ENCODE results near the gene TFAP2A. TPM values are rescaled to one million over a fixed set of nuclear protein-coding genes. Genes with fewer than 3 reads are reported as not detected.
A peak's percentile ranks its signal among the peaks of the same experiment; 100 is the strongest.

The TFAP2A gene
- total and polyA plus RNA-seq, 2 donors from 2014 or later, result 10.1 to 16.2 TPM

- H3K27me3 ChIP-seq (ENCODE audit: control insufficient read depth, insufficient read depth, low read length), result peaks cover 73% of the 10 kb centered on the region
- H3K36me3 ChIP-seq (ENCODE audit: control insufficient read depth in 2 of 3, insufficient read depth in 3 of 3, low read length in 3 of 3), result no peaks in the 10 kb centered on the region
- intact Hi-C loops (cut with DNase I), result no loop called here
- peaks cover 0 to 7% (median 4%) of the 10 kb centered on the region in 3 donors for H3K4me1 ChIP-seq (ENCODE audit: control insufficient read depth in 2 of 3, insufficient read depth in 2 of 3, low read depth in 1 of 3, low read length in 3 of 3)
- H3K9ac ChIP-seq (ENCODE audit: low read length in 3 of 3), result no peak overlapping the region
- FAIRE-seq, result no peak
- no peak for TF ChIP-seq CTCF (IDR thresholded peaks at IDR 0.05; ENCODE audit: borderline replicate concordance, extremely low read depth, insufficient read depth)
- H3K4me3 ChIP-seq (ENCODE audit: low read length in 3 of 3), result no peak overlapping the region
- peak overlapping the region; percentile 23 to 87 for H3K27ac ChIP-seq (ENCODE audit: low read depth in 2 of 2, low read length in 2 of 2)
- H3K9me3 ChIP-seq (ENCODE audit: control insufficient read depth in 2 of 3, insufficient read depth in 1 of 3, low read length in 3 of 3), result no peaks in the 10 kb centered on the region
- DNase-seq, result peak in 1 of 5 donors; percentile 4
Measured at GRCh38 chr6:10420546-10421157, 5.8 kb upstream of the TFAP2A start.

- H3K9ac ChIP-seq (ENCODE audit: low read length in 3 of 3), result no peak overlapping the region
- no peaks in the 10 kb centered on the region for H3K9me3 ChIP-seq (ENCODE audit: control insufficient read depth in 2 of 3, insufficient read depth in 1 of 3, low read length in 3 of 3)
- peak overlapping the region in 2 of 3 donors; percentile 39 to 67 for H3K4me3 ChIP-seq (ENCODE audit: low read length in 3 of 3)
- DNase-seq (peak in 1 of 5 donors; percentile 29), FAIRE-seq (no peak)
- H3K27me3 ChIP-seq (ENCODE audit: control insufficient read depth, insufficient read depth, low read length), result peaks cover 71% of the 10 kb centered on the region
- no peaks in the 10 kb centered on the region for H3K36me3 ChIP-seq (ENCODE audit: control insufficient read depth in 2 of 3, insufficient read depth in 3 of 3, low read length in 3 of 3)
- TF ChIP-seq CTCF (IDR thresholded peaks at IDR 0.05; ENCODE audit: borderline replicate concordance, extremely low read depth, insufficient read depth), result no peak
- H3K27ac ChIP-seq (ENCODE audit: low read depth in 2 of 2, low read length in 2 of 2), result peak overlapping the region; percentile 87 to 89
- intact Hi-C loops (cut with DNase I), result loop anchor here (10.0 kb wide), 1 partner anchor 385 kb away; no protein-coding TSS in a partner anchor
- peaks cover 0 to 4% (median 0%) of the 10 kb centered on the region in 3 donors for H3K4me1 ChIP-seq (ENCODE audit: control insufficient read depth in 2 of 3, insufficient read depth in 2 of 3, low read depth in 1 of 3, low read length in 3 of 3)
Measured at GRCh38 chr6:10419749-10420545, 5.1 kb upstream of the TFAP2A start.

GRCh38 chr6:10418862-10419748 lies 4.2 kb upstream of the TFAP2A start:
- Histone ChIP-seq H3K4me1 (ENCODE audit: control insufficient read depth in 2 of 3, insufficient read depth in 2 of 3, low read depth in 1 of 3, low read length in 3 of 3) (peaks cover 0 to 8% (median 0%) of the 10 kb centered on the region in 3 donors), H3K9ac (ENCODE audit: low read length in 3 of 3) (peak overlapping the region in 1 of 3 donors; percentile 84), H3K4me3 (ENCODE audit: low read length in 3 of 3) (peak overlapping the region; percentile 47 to 67 (median 53)), H3K36me3 (ENCODE audit: control insufficient read depth in 2 of 3, insufficient read depth in 3 of 3, low read length in 3 of 3) (no peaks in the 10 kb centered on the region), H3K9me3 (ENCODE audit: control insufficient read depth in 2 of 3, insufficient read depth in 1 of 3, low read length in 3 of 3) (no peaks in the 10 kb centered on the region), H3K27me3 (ENCODE audit: control insufficient read depth, insufficient read depth, low read length) (peaks cover 69% of the 10 kb centered on the region), H3K27ac (ENCODE audit: low read depth in 2 of 2, low read length in 2 of 2) (peak overlapping the region; percentile 87 to 89)
- no peak for FAIRE-seq
- peak; percentile 76 to 90 (median 87) for DNase-seq
- no peak for TF ChIP-seq CTCF (IDR thresholded peaks at IDR 0.05; ENCODE audit: borderline replicate concordance, extremely low read depth, insufficient read depth)
- intact Hi-C loops (cut with DNase I), result loop anchor here (10.0 kb wide), 1 partner anchor 384 kb away; no protein-coding TSS in a partner anchor

Measured in kidney (tissue), 14 donors.